Limb (tissue), 2 donors: ENCODE data around the gene PUDP.
"Not testable (repeated sequence)": the region's sequence is repeated elsewhere in the genome, so short reads cannot be mapped to it uniquely, and the experiment has no call there.

Source experiments
- DNase-seq, 2 donors: peaks; one replicate each; pipeline ENCODE4 v3.0.0-alpha.2; 2016; ENCODE audit errors: extremely low spot score in 2 of 2

Gene PUDP

GRCh38 chrX:7109838-7110793 is 37.8 kb downstream of the PUDP start:
- DNase-seq = no peak

- DNase-seq = no peak
Measured at GRCh38 chrX:7109049-7109531, 38.9 kb downstream of the PUDP start.

DNA sequence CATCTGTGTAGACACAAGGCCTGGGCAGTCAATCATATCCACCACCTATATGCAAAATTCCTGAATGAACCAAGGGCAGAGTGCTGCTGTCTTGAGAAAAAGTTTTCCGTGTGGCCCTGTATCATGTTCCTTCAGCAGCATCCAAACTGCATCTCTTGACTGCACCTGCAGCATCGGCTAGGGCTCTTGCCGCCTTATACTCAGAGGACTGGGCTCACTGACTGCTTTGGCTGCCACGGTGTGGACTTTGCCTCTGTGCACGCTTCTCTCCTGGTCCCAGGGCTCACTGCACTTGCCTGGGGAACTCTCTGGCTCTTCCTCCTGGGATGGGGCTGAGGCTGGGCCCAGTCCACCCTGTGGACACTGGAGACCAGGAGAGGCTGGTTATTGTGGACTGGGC is 39.9 kb downstream of the PUDP start:
- no peak for DNase-seq

- no peak for DNase-seq
Measured at GRCh38 chrX:7106649-7107048, 41.3 kb downstream of the PUDP start.

DNA sequence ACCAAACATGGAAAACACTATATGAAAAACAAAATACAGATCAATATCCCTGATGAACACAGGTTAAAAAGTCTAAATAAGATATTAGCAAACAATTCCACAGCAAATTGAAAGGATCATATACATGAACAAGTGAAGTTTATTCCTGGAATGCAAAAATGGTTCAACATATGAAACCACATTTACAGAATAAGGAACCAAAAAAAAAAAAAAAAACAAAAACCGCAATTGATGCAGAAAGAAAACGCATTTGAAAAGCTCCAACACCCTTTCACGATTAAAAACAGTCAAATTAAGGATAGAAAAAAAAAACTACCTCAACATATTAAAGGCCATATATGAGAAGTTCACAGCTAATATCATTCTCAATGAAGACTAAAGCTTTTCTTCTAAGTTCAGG is 45.8 kb downstream of the PUDP start:
- no peak for DNase-seq

DNA sequence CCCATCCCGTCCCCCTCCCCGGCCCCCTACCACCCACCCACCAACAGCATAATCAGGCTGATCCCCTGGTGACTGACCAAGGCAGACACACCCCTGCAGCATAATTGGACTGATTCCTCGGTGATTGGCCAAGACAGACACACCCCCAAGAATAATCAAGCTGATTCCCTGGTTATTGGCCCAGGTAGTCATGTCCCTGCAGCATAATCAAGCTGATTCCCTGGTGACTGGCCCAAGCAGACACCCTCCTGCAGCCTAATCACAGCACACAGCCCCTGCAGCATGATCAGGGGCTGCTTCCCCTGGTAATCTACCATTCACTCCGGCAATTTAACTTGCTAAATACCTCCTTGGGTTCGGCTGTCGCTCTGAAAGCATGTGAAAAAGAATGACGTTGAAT is 47.9 kb downstream of the PUDP start:
- DNase-seq = no peak

DNA sequence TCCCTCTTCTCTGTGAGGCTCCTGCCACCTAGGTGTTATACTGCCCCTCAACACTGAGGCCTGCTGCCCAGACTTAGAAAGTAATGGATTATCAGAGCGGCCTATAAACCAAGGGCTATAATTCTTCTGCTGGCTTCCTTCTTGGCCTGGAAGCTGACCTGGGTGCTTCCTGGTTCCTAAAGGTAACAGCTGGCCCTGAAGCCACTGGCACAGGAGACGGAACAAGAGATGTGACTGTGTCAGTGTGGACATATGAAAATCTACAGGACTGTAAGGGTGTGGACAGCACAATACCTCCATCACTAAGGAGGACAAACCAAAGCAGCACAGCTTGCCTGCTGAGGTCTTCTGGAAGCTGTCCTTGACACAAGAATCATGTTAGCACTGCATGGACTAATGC is 52.3 kb downstream of the PUDP start:
- DNase-seq = not testable (repeated sequence)

DNA sequence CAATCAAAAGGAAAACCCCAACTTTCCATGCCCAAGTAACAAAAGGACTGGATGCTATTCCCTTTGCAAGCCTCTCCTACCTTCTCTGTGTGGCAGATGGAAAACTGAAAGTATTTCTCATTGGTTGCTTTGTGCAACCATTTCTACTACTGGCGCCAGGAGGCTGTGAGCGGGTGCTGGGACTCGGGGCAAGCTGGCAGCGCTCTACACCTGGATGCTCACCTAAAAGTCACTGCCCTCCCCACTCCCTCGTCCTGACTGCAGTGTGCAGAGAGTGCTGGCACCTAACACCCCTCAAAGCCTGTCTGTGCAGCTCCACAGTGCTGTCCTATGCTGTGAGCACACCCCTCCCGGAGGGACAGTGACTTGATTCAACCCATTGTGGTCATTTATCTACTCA is 54.6 kb downstream of the PUDP start:
- no peak for DNase-seq

- no peak for DNase-seq
Measured at GRCh38 chrX:7092543-7092942, 55.4 kb downstream of the PUDP start.

- DNase-seq = no peak
Measured at GRCh38 chrX:7091923-7092322, 56.0 kb downstream of the PUDP start.

DNA sequence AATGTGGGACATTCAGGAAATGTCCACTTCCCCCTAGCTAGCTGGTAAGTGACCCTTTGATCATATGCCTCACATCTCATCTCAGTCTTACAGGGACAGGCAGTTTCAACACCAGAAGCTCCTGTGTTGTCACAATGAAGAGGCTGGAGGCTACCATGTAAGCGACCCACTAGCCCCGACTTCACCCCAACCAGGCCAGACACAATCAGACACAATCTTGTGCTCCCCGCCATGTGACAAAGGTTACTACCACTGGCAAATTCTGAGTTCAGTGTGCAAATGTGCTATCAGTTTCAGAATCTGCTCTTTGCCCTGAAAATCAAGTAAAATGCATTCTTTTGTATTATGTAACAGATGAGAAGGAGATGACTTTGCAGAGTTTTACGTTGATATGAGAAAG is 57.3 kb downstream of the PUDP start:
- DNase-seq = no peak

- no peak for DNase-seq
Measured at GRCh38 chrX:7088968-7089615, 58.9 kb downstream of the PUDP start.

DNA sequence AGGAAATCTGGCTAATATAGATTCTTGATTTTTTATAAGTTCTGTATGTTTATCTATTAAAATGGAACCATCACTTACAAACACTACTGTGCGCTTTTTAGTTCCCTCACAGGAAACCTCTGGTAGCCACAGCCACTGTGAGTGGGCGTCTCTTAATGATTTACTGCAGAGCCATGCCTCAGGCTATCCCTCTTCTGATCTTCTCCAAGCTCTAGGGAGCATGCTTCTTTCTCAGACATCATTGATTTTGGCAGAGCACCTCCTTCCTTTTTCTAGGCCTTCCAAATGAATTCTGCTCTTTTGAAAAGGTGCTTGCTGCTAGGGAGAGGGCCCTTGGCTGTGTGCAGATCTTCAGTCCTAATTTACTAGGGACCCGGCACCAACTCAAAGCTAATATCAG is 61.6 kb downstream of the PUDP start:
- no peak for DNase-seq

DNA sequence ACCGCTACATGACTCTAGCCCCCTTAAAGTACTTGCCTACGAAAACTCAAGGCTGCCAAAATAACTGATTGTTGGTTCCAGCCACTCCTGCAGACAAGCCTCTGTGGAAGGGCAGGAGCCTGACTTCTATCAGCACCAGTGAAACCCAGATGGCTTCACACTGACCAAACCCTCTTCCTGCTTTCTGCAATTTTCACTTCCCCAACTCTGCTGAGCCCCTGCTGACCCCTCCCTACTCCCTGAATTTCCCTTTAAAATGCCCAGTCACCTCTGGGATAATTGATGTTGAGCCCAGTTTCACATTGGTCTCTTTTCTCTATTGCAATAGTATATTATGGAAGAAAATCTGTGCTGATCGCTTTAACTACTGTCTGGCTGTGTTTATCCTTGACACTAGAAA is 62.1 kb downstream of the PUDP start:
- DNase-seq = no peak

DNA sequence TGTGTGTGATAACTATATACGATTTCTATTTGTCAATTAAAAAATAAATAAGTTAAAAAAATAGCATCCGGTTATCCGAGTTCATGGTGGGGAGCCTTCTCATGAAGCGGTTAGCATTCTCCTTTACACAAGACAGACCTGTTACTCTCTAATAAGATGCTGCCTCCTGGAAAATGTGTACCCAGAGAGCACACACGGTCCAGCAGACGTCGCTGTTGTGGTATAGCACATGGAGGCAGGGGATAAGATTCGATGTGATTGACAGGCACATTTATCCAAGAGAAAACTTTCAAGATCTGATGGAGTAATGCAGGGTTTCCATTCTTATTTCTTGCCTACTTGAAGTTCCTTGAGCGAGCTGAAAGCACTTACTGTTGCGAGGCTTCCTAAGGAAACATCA is 63.1 kb downstream of the PUDP start:
- no peak for DNase-seq

- DNase-seq = peak in 1 of 2 donors; percentile 8
Measured at GRCh38 chrX:7083468-7084396, 64.2 kb downstream of the PUDP start.

GRCh38 chrX:7083021-7083420 is 64.9 kb downstream of the PUDP start:
- no peak for DNase-seq

GRCh38 chrX:7082556-7082955 is 65.4 kb downstream of the PUDP start:
- no peak for DNase-seq

- no peak for DNase-seq
Measured at GRCh38 chrX:7077241-7078230, 70.4 kb downstream of the PUDP start.

DNA sequence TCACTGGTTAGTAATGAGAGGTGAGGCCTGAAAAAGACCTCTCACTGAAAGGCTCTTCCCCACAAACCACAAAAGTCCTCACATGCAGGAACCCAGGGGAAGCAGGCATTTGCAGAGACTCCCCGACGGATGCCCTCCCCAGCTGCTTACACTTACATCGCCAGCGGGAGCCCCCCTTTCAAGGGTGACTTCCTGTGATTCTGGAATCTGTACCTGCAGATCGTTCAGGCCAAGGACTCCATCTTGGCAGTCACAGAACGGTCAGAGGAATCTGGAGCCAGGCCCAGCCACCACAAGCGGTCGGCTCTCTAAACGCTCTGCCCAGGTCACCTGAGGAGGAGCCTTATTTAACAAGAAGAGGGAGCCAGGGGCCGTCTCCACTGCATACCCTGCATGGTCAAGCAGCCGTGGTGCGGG is 71.7 kb downstream of the PUDP start:
- DNase-seq = no peak

DNA sequence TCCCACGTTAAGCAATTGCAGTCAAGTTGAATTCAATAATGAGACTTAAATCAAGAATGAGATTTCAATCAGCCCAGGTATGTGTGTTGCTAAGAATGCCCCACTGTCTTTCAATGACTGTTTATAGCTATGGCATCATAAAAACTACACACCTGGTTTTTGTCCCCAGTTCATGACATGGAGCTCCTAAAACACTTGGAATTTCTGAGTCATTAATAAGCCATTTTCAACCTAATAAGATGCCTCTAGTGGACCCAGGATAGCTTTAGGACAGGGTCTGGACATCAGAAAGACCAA is 73.1 kb downstream of the PUDP start:
- DNase-seq = no peak
